HepG2 (cell line): ENCODE measurements around the gene MED12L. TPM values are rescaled to one million over a fixed set of nuclear protein-coding genes. Genes with fewer than 3 reads are reported as not detected.
A peak's percentile ranks its signal among the peaks of the same experiment; 100 is the strongest.

ENCODE experiments used
- ATAC-seq: fragments of 200-7000 bp; cut with Tn5 transposase; 3 replicates; pipeline ENCODE4 v1.9.1; 2020; ENCODE audit warnings: mild to moderate bottlenecking, moderate library complexity
- BruUV-seq: library from RNA; stranded (reverse); fragments of 400-500 nt; replicated peaks from 2 replicates; lab custom pipeline; 2021; lab: Mats Ljungman, UMichigan
- CTCF ChIA-PET: fragments of 300-600 bp; formaldehyde crosslinking; extraction: SDS; loops from one replicate; lab custom pipeline; 2021; ENCODE audit warnings: low total read pairs, inconsistent platforms, low intra/inter-chr PET ratio; lab: Yijun Ruan, JAX
- POLR2A ChIA-PET: fragments of 350-600 bp; sonication (Branson Sonifier 250); formaldehyde crosslinking; loops from one replicate; lab custom pipeline; 2020; ENCODE audit warnings: antibody characterized with exemption, inconsistent platforms; lab: Yijun Ruan, JAX
- DNase-seq: peaks from one replicate; pipeline ENCODE4 v3.0.0-alpha.2; 2015; ENCODE audit warnings: low spot score
- FAIRE-seq: peaks from 3 replicates; lab custom pipeline; 2011; peaks lifted over from hg19 to GRCh38; lab: Jason Lieb, UNC
- H2AFZ ChIP-seq: one replicate; pipeline ENCODE4 v1.6.1; 2011; ENCODE audit warnings: low read length, inconsistent platforms
- H3K27ac ChIP-seq: fragments of 300-600 bp; 3 replicates; pipeline ENCODE4 v1.8.0; 2011; ENCODE audit warnings: mixed run types, mild to moderate bottlenecking, mixed read lengths, low read length, inconsistent platforms; ENCODE audit not compliant: insufficient read depth; ENCODE audit errors: extremely low read length
- H3K27me3 ChIP-seq, 2 experiments: fragments of 200-600 bp in 1 of 2; 2 replicates in 1 of 2; 3 replicates in 1 of 2; pipeline versions ENCODE4 v1.6.0 to v1.8.0; 2011; ENCODE audit warnings: low read length in 2 of 2, mild to moderate bottlenecking in 2 of 2, moderate library complexity in 2 of 2, inconsistent platforms in 1 of 2; ENCODE audit not compliant: insufficient read depth in 2 of 2, control insufficient read depth in 1 of 2
- H3K36me3 ChIP-seq, 2 experiments: fragments of 200-600 bp in 1 of 2; replicated peaks in 1 of 2; 2 replicates in 1 of 2; 3 replicates in 1 of 2; pipeline versions ENCODE4 v1.5.1 to v1.8.0; 2011; ENCODE audit warnings: low read length in 2 of 2, inconsistent platforms in 1 of 2; ENCODE audit not compliant: insufficient read depth in 2 of 2, control insufficient read depth in 1 of 2
- H3K4me1 ChIP-seq: 2 replicates; pipeline ENCODE4 v1.5.1; 2012; ENCODE audit warnings: low read length, inconsistent platforms; ENCODE audit not compliant: insufficient read depth
- H3K4me2 ChIP-seq: 2 replicates; pipeline ENCODE4 v1.6.0; 2011; ENCODE audit warnings: low read depth, low read length, inconsistent platforms
- H3K4me3 ChIP-seq, 3 experiments: fragments of 200-600 bp in 1 of 3; sonication (generic), shearing (Covaris generic) in 1 of 3; replicated peaks in 1 of 3; 2 replicates each; pipeline ENCODE4 v1.5.1; 2011 to 2016; ENCODE audit warnings: low read length in 3 of 3, inconsistent platforms in 2 of 3, low read depth in 2 of 3, mild to moderate bottlenecking in 2 of 3, control low read depth in 1 of 3, mixed read lengths in 1 of 3; ENCODE audit not compliant: insufficient read depth in 1 of 3
- H3K79me2 ChIP-seq: one replicate; pipeline ENCODE4 v1.6.1; 2011; ENCODE audit warnings: low read length, inconsistent platforms; ENCODE audit not compliant: insufficient read depth
- H3K9ac ChIP-seq: 2 replicates; pipeline ENCODE4 v1.6.0; 2011; ENCODE audit warnings: mild to moderate bottlenecking, low read depth, low read length, inconsistent platforms; ENCODE audit not compliant: insufficient read depth
- H3K9me3 ChIP-seq: 2 replicates; pipeline ENCODE4 v1.5.1; 2012; ENCODE audit warnings: mild to moderate bottlenecking, low read length
- H4K20me1 ChIP-seq: 2 replicates; pipeline ENCODE4 v1.6.0; 2011; ENCODE audit warnings: inconsistent platforms, mild to moderate bottlenecking, low read length, moderate library complexity; ENCODE audit not compliant: insufficient read depth
- ELK4 ChIP-seq: sonication (generic); formaldehyde crosslinking; IDR thresholded peaks from 2 replicates; pipeline ENCODE4 v1.9.0; 2021; ENCODE audit warnings: missing genetic modification reagents, borderline replicate concordance
- EP300 ChIP-seq, 3 experiments: sonication (generic) in 1 of 3; formaldehyde crosslinking in 1 of 3; IDR thresholded peaks; 2 replicates each; pipeline versions ENCODE4 v1.5.1 to v1.6.1; 2011 to 2020; ENCODE audit warnings: low read depth in 2 of 3, low read length in 2 of 3, borderline replicate concordance in 1 of 3, improper control_type of control experiment in 1 of 3, mild to moderate bottlenecking in 1 of 3, missing genetic modification reagents in 1 of 3, moderate library complexity in 1 of 3
- KDM3A ChIP-seq: IDR thresholded peaks from 2 replicates; pipeline ENCODE4 v1.6.1; 2018; ENCODE audit warnings: low read depth, missing compliant biosample characterization
- MYC ChIP-seq: sonication (generic); formaldehyde crosslinking; IDR thresholded peaks from 2 replicates; pipeline ENCODE4 v1.9.0; 2021; ENCODE audit warnings: missing genetic modification reagents, borderline replicate concordance
- NAIF1 ChIP-seq: sonication (generic); formaldehyde crosslinking; IDR thresholded peaks from 2 replicates; pipeline ENCODE4 v1.5.0; 2020; ENCODE audit warnings: mild to moderate bottlenecking, missing genetic modification reagents, borderline replicate concordance
- SRSF4 ChIP-seq: fragments of 200-400 bp; formaldehyde crosslinking; IDR thresholded peaks from one replicate; pipeline ENCODE4 v1.6.1; 2018; ENCODE audit warnings: mild to moderate bottlenecking, low read depth, low read length, moderate library complexity; ENCODE audit not compliant: poor library complexity, severe bottlenecking
- TCF7L2 ChIP-seq: IDR thresholded peaks from 2 replicates; pipeline ENCODE4 v1.6.1; 2011; ENCODE audit warnings: mild to moderate bottlenecking, low read depth, low read length, moderate library complexity
- TEAD3 ChIP-seq: optimal IDR thresholded peaks from 2 replicates; pipeline ENCODE3; 2016; ENCODE audit warnings: borderline replicate concordance
- ZMYM2 ChIP-seq: sonication (generic); formaldehyde crosslinking; IDR thresholded peaks from 2 replicates; pipeline ENCODE4 v1.8.0; 2022; ENCODE audit warnings: mild to moderate bottlenecking, missing genetic modification reagents
- ZNF143 ChIP-seq: sonication (generic); formaldehyde crosslinking; IDR thresholded peaks from 2 replicates; pipeline ENCODE4 v1.4.0; 2020; ENCODE audit warnings: missing genetic modification reagents
- ZNF407 ChIP-seq: sonication (generic); formaldehyde crosslinking; IDR thresholded peaks from one replicate; pipeline ENCODE4 v1.5.1; 2020; ENCODE audit warnings: mild to moderate bottlenecking, missing genetic modification reagents; ENCODE audit errors: not compliant biosample characterization
- ZNF431 ChIP-seq: sonication (generic); formaldehyde crosslinking; IDR thresholded peaks from 2 replicates; pipeline ENCODE4 v1.9.0; 2022; ENCODE audit warnings: missing genetic modification reagents, low read depth, mild to moderate bottlenecking, borderline replicate concordance
- WGBS: methylation state at CpG from one replicate; pipeline ENCODE4 v1.1.6; 2017; ENCODE audit warnings: low lambda C conversion rate; 5-methylcytosine and 5-hydroxymethylcytosine counted together
- in situ Hi-C: cut with HindIII; loops from 2 replicates; pipeline ENCODE4 v1.10.0; 2017; ENCODE audit warnings: low pct_unique_long_range_greater_than_20kb; ENCODE audit not compliant: extremely low pct_ligation_motif_present
- intact Hi-C: fragments of 100-400 bp; cut with micrococcal nuclease; formaldehyde crosslinking; loops from one replicate; pipeline ENCODE4 v1.10.0; 2022; ENCODE audit not compliant: unreplicated experiment
- polyA plus RNA-seq, 8 experiments: library from polyadenylated mRNA; depleted of rRNA in 3 of 8; stranded (reverse) in 7 of 8; unstranded in 1 of 8; fragments of >200 nt; fragmentation: Illumina TruSeq in 4 of 8; extraction: Trizol in 4 of 8; gene quantifications; 2 replicates each; pipeline versions ENCODE4 v1.2.1 to v1.2.3, GENCODE V29; 2011 to 2016; ENCODE audit warnings: low read depth in 4 of 8, missing spikeins in 1 of 8, mixed read lengths in 1 of 8; ENCODE audit not compliant: insufficient read depth in 1 of 8
- total RNA-seq, 5 experiments: library from RNA; depleted of rRNA; stranded (reverse); fragments of >200 nt; fragmentation: Illumina TruSeq; extraction: Trizol; gene quantifications; 2 replicates each; pipeline ENCODE4 v1.2.3, GENCODE V29; 2016; ENCODE audit warnings: low read depth in 1 of 5

The MED12L gene
- total and polyA plus RNA-seq, 2 of the 13 experiments (the other 11 are each of a cell fraction or from before 2014, with no cell fraction given), result 0.07 to 0.64 TPM

GRCh38 chr3:151305060-151305774, 219.8 kb downstream of the MED12L start (continued):
- TF ChIP-seq EP300 (IDR thresholded peaks at IDR 0.05; ENCODE audit: low read depth in 2 of 2, low read length in 2 of 2), result no peak
- TF ChIP-seq EP300 (CRISPR knock-in tag; IDR thresholded peaks at IDR 0.05; ENCODE audit: borderline replicate concordance), result peak; percentile 36; the same call in 1 of the 2 replicates
- TF ChIP-seq TEAD3 (CRISPR knock-in tag), result peak; percentile 79
- no peak for TF ChIP-seq TCF7L2

- H3K4me3 ChIP-seq, result no peak overlapping the region
- no peaks in the 10 kb centered on the region for H3K9me3 ChIP-seq
- H3K4me1 ChIP-seq, result peaks cover 10% of the 10 kb centered on the region
- no peaks in the 10 kb centered on the region for H3K36me3 ChIP-seq
- WGBS, result 81% methylated on average over 4 of the region's 4 CpGs
- H3K27me3 ChIP-seq, result no peaks in the 10 kb centered on the region
- H3K27ac ChIP-seq, result no peak overlapping the region
- FAIRE-seq, result no peak
- H3K9ac ChIP-seq, result no peak overlapping the region
- no peak overlapping the region for H2AFZ ChIP-seq
- no peak overlapping the region for H3K4me2 ChIP-seq
- in situ Hi-C loops (no loop called here), intact Hi-C loops (no loop called here)
- ChIA-PET POLR2A (no interaction called here), CTCF (no interaction called here)
- no peak for ATAC-seq
- no TSS peak for BruUV-seq
- DNase-seq, result no peak
- no peaks in the 10 kb centered on the region for H4K20me1 ChIP-seq
- no peaks in the 10 kb centered on the region for H3K79me2 ChIP-seq
- TF ChIP-seq ZNF407 (CRISPR knock-in tag) (no peak), ELK4 (no peak), ZNF143 (CRISPR knock-in tag) (no peak), MYC (CRISPR knock-in tag) (no peak), SRSF4 (no peak), NAIF1 (CRISPR knock-in tag) (no peak), KDM3A (CRISPR knock-in tag) (no peak), ZMYM2 (CRISPR knock-in tag) (no peak), ZNF431 (CRISPR knock-in tag) (no peak)
Measured at GRCh38 chr3:151305775-151306151, 220.3 kb downstream of the MED12L start.
